GM23338 (cell line): Measurements from ENCODE around the gene CCDC81.

Experiments used
- CREB1 ChIP-seq: fragments of 250-450 bp; sonication (Bioruptor Pico); IDR thresholded peaks from 2 replicates; pipeline ENCODE4 v1.5.0; 2020; ENCODE audit warnings: low read depth, mild to moderate bottlenecking, moderate library complexity
- EZH2 ChIP-seq: fragments of 200-600 bp; sonication (generic); IDR thresholded peaks from one replicate; pipeline ENCODE4 v1.8.0; 2017; ENCODE audit warnings: antibody characterized with exemption, mild to moderate bottlenecking, low read depth; ENCODE audit not compliant: unreplicated experiment
- EZH2phosphoT487 ChIP-seq: fragments of 200-600 bp; sonication (generic); IDR thresholded peaks from one replicate; pipeline ENCODE4 v1.8.1; 2018; ENCODE audit warnings: antibody characterized with exemption; ENCODE audit not compliant: unreplicated experiment
- JUNB ChIP-seq: IDR thresholded peaks from one replicate; pipeline ENCODE4 v1.6.1; 2016; ENCODE audit warnings: antibody characterized with exemption; ENCODE audit not compliant: unreplicated experiment
- NANOG ChIP-seq: IDR thresholded peaks from 2 replicates; pipeline ENCODE4 v1.6.1; 2016; ENCODE audit warnings: antibody characterized with exemption, borderline replicate concordance
- POLR2AphosphoS5 ChIP-seq: IDR thresholded peaks from 2 replicates; pipeline ENCODE4 v1.6.1; 2016; ENCODE audit warnings: antibody characterized with exemption, low read depth
- ZNF331 ChIP-seq: fragments of 250-450 bp; sonication (Bioruptor Pico); IDR thresholded peaks from 2 replicates; pipeline ENCODE4 v1.5.0; 2020; ENCODE audit warnings: low read depth, mild to moderate bottlenecking, moderate library complexity
- TF ChIP-seq, protein P1 (sequence below), 2 experiments: fragments of 200-600 bp in 1 of 2; sonication (generic) in 1 of 2; conservative IDR thresholded peaks; 2 replicates each; pipeline versions ENCODE4 v1.5.1 to v1.6.1; 2016 to 2017; ENCODE audit warnings: antibody characterized with exemption in 2 of 2, low read depth in 2 of 2, mild to moderate bottlenecking in 2 of 2, moderate library complexity in 1 of 2
- TF ChIP-seq, protein P2 (sequence below): IDR thresholded peaks from one replicate; pipeline ENCODE4 v1.6.1; 2018; ENCODE audit warnings: antibody characterized with exemption; ENCODE audit not compliant: unreplicated experiment
- TF ChIP-seq, protein P3 (sequence below): IDR thresholded peaks from 2 replicates; pipeline ENCODE4 v1.6.1; 2016; ENCODE audit warnings: antibody characterized with exemption
- TF ChIP-seq, protein P4 (sequence below): fragments of 250-450 bp; sonication (Bioruptor Pico); IDR thresholded peaks from 2 replicates; pipeline ENCODE4 v1.5.0; 2020; ENCODE audit warnings: mild to moderate bottlenecking, moderate library complexity

DNA sequence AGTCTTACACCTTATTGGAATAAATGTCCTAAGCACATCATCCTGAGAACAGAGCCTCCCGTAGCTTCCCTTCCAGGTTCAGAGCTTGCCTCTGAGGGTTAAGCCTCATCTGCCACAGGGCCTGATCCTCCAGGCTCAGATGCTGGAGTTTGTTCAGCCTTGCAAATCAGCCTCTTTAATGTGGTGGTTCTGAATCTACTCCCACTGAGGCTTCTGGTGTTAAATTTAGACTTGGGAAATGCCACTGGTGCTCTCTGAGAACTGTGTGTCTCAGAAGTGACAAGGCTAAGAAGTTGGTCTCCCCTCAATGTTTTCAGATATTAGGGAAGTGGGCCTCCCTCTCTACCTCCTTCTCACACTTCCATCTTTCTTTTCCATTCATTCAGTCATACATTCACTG is 68.7 kb downstream of the CCDC81 start:
- TF ChIP-seq, protein P1, sequence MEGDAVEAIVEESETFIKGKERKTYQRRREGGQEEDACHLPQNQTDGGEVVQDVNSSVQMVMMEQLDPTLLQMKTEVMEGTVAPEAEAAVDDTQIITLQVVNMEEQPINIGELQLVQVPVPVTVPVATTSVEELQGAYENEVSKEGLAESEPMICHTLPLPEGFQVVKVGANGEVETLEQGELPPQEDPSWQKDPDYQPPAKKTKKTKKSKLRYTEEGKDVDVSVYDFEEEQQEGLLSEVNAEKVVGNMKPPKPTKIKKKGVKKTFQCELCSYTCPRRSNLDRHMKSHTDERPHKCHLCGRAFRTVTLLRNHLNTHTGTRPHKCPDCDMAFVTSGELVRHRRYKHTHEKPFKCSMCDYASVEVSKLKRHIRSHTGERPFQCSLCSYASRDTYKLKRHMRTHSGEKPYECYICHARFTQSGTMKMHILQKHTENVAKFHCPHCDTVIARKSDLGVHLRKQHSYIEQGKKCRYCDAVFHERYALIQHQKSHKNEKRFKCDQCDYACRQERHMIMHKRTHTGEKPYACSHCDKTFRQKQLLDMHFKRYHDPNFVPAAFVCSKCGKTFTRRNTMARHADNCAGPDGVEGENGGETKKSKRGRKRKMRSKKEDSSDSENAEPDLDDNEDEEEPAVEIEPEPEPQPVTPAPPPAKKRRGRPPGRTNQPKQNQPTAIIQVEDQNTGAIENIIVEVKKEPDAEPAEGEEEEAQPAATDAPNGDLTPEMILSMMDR (conservative IDR thresholded peaks at IDR 0.05; ENCODE audit: low read depth in 2 of 2), result no peak
- TF ChIP-seq POLR2AphosphoS5 (no peak), EZH2 (no peak), JUNB (no peak), EZH2phosphoT487 (no peak), CREB1 (CRISPR knock-in tag) (no peak), NANOG (no peak), ZNF331 (CRISPR knock-in tag) (no peak)
- TF ChIP-seq, protein P2, sequence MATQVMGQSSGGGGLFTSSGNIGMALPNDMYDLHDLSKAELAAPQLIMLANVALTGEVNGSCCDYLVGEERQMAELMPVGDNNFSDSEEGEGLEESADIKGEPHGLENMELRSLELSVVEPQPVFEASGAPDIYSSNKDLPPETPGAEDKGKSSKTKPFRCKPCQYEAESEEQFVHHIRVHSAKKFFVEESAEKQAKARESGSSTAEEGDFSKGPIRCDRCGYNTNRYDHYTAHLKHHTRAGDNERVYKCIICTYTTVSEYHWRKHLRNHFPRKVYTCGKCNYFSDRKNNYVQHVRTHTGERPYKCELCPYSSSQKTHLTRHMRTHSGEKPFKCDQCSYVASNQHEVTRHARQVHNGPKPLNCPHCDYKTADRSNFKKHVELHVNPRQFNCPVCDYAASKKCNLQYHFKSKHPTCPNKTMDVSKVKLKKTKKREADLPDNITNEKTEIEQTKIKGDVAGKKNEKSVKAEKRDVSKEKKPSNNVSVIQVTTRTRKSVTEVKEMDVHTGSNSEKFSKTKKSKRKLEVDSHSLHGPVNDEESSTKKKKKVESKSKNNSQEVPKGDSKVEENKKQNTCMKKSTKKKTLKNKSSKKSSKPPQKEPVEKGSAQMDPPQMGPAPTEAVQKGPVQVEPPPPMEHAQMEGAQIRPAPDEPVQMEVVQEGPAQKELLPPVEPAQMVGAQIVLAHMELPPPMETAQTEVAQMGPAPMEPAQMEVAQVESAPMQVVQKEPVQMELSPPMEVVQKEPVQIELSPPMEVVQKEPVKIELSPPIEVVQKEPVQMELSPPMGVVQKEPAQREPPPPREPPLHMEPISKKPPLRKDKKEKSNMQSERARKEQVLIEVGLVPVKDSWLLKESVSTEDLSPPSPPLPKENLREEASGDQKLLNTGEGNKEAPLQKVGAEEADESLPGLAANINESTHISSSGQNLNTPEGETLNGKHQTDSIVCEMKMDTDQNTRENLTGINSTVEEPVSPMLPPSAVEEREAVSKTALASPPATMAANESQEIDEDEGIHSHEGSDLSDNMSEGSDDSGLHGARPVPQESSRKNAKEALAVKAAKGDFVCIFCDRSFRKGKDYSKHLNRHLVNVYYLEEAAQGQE, result no peak
- TF ChIP-seq, protein P3, sequence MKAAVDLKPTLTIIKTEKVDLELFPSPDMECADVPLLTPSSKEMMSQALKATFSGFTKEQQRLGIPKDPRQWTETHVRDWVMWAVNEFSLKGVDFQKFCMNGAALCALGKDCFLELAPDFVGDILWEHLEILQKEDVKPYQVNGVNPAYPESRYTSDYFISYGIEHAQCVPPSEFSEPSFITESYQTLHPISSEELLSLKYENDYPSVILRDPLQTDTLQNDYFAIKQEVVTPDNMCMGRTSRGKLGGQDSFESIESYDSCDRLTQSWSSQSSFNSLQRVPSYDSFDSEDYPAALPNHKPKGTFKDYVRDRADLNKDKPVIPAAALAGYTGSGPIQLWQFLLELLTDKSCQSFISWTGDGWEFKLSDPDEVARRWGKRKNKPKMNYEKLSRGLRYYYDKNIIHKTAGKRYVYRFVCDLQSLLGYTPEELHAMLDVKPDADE, result no peak
- TF ChIP-seq, protein P4, sequence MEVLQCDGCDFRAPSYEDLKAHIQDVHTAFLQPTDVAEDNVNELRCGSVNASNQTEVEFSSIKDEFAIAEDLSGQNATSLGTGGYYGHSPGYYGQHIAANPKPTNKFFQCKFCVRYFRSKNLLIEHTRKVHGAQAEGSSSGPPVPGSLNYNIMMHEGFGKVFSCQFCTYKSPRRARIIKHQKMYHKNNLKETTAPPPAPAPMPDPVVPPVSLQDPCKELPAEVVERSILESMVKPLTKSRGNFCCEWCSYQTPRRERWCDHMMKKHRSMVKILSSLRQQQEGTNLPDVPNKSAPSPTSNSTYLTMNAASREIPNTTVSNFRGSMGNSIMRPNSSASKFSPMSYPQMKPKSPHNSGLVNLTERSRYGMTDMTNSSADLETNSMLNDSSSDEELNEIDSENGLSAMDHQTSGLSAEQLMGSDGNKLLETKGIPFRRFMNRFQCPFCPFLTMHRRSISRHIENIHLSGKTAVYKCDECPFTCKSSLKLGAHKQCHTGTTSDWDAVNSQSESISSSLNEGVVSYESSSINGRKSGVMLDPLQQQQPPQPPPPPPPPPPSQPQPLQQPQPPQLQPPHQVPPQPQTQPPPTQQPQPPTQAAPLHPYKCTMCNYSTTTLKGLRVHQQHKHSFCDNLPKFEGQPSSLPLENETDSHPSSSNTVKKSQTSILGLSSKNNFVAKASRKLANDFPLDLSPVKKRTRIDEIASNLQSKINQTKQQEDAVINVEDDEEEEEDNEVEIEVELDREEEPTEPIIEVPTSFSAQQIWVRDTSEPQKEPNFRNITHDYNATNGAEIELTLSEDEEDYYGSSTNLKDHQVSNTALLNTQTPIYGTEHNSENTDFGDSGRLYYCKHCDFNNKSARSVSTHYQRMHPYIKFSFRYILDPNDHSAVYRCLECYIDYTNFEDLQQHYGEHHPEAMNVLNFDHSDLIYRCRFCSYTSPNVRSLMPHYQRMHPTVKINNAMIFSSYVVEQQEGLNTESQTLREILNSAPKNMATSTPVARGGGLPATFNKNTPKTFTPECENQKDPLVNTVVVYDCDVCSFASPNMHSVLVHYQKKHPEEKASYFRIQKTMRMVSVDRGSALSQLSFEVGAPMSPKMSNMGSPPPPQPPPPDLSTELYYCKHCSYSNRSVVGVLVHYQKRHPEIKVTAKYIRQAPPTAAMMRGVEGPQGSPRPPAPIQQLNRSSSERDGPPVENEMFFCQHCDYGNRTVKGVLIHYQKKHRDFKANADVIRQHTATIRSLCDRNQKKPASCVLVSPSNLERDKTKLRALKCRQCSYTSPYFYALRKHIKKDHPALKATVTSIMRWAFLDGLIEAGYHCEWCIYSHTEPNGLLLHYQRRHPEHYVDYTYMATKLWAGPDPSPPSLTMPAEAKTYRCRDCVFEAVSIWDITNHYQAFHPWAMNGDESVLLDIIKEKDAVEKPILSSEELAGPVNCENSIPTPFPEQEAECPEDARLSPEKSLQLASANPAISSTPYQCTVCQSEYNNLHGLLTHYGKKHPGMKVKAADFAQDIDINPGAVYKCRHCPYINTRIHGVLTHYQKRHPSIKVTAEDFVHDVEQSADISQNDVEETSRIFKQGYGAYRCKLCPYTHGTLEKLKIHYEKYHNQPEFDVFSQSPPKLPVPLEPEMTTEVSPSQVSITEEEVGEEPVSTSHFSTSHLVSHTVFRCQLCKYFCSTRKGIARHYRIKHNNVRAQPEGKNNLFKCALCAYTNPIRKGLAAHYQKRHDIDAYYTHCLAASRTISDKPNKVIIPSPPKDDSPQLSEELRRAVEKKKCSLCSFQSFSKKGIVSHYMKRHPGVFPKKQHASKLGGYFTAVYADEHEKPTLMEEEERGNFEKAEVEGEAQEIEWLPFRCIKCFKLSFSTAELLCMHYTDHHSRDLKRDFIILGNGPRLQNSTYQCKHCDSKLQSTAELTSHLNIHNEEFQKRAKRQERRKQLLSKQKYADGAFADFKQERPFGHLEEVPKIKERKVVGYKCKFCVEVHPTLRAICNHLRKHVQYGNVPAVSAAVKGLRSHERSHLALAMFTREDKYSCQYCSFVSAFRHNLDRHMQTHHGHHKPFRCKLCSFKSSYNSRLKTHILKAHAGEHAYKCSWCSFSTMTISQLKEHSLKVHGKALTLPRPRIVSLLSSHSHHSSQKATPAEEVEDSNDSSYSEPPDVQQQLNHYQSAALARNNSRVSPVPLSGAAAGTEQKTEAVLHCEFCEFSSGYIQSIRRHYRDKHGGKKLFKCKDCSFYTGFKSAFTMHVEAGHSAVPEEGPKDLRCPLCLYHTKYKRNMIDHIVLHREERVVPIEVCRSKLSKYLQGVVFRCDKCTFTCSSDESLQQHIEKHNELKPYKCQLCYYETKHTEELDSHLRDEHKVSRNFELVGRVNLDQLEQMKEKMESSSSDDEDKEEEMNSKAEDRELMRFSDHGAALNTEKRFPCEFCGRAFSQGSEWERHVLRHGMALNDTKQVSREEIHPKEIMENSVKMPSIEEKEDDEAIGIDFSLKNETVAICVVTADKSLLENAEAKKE (CRISPR knock-in tag), result no peak
